ENCODE data around the gene MAGEA10.
"Not testable (repeated sequence)": the region's sequence is repeated elsewhere in the genome, so short reads cannot be mapped to it uniquely, and the experiment has no call there.

Gene MAGEA10
- total RNA-seq: 0 reads per million in 3 experiments

- no peak for DNase-seq
Measured at GRCh38 chrX:152138388-152138784, at the start of gene MAGEA10. TSS of gene MAGEA10 (minus strand) at chrX:152138577. CDS start at chrX:152135620, 2,957 bp downstream.

GRCh38 chrX:152177497-152178269 lies 39.3 kb upstream of the MAGEA10 start:
- no peak for DNase-seq

- DNase-seq: no peak
Measured at GRCh38 chrX:152177052-152177451, 38.7 kb upstream of the MAGEA10 start.

DNA sequence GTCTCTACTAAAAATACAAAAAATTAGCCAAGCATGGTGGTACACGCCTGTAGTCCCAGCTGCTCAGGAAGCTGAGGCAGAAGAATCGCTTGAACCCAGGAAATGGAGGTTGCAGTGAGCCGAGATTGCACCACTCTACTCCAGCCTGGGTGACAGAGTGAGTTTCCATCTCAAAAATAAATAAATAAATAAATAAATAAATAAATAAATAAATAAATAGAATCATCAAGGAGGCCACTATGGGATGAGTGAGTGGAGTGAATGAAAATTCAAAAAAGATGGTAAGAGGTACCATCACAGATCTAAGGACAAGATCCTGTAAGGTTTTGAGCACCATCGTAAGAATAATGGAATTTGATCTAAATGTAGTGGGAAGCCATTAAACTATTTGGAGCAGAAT lies 37.5 kb upstream of the MAGEA10 start:
- not testable (repeated sequence) for DNase-seq

DNA sequence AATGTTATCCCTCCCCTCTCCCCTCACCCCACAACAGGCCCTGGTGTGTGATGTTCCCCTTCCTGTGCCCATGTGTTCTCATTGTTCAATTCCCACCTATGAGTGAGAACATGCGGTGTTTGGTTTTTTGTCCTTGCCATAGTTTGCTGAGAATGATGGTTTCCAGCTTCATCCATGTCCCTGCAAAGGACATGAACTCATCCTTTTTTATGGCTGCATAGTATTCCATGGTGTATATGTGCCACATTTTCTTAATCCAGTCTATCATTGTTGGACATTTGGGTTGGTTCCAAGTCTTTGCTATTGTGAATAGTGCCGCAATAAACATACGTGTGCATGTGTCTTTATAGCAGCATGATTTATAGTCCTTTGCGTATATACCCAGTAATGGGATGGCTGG lies 35.5 kb upstream of the MAGEA10 start:
- not testable (repeated sequence) for DNase-seq

- no peak for DNase-seq
Measured at GRCh38 chrX:152170621-152171020, 32.2 kb upstream of the MAGEA10 start.

DNA sequence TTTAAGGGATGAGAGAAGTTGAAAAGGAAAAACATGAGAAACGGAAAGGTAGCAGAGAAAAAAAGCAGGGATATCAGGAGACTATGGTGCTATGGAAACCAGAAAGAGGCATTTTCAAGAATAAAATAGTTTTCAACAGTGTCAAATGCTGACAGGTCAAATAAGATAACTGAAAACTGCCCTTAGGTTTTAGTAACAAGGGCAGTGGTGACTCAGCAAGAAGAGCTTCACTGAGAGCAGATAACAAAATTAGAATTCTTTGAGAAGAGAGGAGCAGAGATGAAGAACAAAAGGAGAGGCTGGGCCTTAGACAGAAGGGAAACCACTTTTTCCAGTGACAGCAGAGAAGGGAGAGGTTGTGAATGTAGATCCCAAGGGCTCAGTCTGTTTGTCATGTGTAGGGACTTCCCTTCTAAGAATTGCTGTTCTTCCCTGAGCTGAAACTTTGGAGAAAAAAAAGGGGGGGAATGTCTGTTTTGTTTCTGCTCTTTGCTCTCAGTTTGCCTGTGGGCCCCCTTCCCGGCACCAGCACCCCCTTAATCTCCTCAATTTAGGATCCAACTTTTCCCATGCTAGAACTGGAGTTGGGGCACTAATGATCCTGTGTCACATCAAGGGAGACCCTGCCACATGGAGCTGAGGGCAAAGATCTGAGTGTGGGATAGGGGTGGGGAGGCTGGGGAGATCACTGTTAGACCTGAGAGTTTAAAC lies 26.8 kb upstream of the MAGEA10 start:
- DNase-seq: no peak

GRCh38 chrX:152157042-152157441 lies 18.7 kb upstream of the MAGEA10 start:
- no peak for DNase-seq

GRCh38 chrX:152155766-152156310 lies 17.5 kb upstream of the MAGEA10 start:
- no peak for DNase-seq

DNA sequence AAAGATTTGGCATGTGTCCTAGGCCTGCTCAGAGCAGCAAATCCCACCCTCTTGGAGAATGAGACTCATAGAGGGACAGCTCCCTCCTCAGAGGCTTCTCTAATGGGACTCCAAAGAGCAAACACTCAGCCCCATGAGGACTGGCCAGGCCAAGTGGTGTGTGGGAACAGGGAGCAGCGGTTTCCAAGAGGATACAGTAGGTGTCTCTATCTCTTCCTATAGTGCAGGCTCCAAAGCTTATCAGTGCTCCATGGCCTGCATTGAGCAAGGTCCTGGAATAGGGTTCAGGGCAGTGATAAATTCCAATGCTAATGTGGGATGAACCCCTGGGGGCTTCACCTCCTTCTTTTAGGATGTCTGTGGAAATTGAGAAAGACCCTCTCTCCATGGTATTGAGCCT lies 15.7 kb upstream of the MAGEA10 start:
- DNase-seq: no peak

GRCh38 chrX:152151256-152151655 lies 12.9 kb upstream of the MAGEA10 start:
- DNase-seq: no peak

- DNase-seq: no peak
Measured at GRCh38 chrX:152149648-152150047, 11.3 kb upstream of the MAGEA10 start.

DNA sequence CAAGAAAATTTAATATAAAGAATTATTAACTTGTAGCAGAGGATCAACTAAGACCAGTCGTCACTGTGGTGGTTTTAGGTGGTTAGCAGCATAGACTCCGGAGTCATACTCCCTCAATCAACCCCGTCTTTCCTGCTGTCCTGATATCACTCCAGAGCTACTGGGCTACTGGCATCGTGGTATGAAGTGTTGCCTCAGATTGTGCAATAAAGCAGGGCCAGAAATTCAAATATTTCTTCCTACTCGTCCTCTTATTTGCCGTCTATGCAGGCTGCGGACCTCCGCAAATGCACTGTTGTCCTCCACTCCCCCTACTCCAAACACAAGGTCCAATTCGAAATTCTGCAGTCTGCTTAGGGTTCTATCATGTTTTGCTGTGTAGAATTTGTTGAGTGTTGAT lies 1.2 kb upstream of the MAGEA10 start:
- no peak for DNase-seq

GRCh38 chrX:152137771-152138387 lies 498 bp downstream of the MAGEA10 start:
- DNase-seq: no peak

GRCh38 chrX:152136312-152136711 lies 2.1 kb downstream of the MAGEA10 start:
- no peak for DNase-seq

DNA sequence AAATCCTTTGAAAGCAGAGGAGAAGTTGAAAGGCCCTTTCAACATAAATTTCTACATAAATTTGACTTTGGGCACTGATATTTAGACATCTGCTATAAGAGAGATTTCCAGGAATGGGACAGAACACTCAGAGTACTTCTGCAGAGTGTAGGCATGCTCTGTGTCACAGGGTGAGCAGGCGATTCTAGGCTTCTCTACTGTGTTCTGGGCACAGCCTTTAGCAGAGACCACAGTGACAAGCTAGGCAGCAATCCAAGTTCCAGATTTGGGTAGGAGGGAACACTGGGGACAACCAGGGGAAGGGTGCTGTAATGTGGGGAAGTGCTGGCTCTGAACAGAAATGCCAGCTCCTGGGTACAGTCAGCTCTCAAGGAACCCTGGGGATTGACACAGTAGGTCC lies 6.9 kb downstream of the MAGEA10 start:
- no peak for DNase-seq

DNA sequence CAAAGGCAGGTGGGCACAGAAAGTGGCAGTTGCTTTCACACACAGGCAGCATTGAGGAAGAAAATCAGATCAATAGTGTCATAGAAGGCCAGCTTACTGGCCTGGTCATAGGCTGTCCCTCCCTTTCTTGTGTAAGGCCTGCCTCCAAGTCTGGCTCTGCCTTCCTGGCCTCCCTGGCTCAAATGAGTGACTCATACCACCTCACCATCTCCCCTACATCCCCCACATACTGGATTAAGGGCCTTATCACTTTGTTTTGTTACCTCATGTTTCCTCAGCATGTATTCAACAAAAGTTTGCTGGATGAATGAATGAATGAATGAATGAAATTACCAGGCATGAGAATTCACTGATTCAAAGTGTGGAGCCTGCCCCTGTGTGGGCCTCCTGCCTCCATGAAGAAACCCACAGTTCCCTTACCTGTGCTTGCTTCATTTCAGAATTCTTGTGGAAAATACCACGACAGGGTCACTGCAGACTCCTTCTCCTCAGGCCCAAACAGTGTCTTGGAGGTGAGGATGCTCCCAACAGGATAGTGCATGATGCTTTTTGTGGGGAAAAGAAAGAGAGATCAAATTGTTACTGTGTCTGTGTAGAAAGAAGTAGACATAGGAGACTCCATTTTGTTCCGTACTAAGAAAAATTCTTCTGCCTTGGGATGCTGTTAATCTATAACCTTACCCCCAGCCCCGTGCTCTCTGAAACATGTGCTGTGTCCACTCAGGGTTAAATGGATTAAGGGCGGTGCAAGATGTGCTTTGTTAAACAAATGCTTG lies 9.1 kb downstream of the MAGEA10 start:
- DNase-seq: not testable (repeated sequence)

DNA sequence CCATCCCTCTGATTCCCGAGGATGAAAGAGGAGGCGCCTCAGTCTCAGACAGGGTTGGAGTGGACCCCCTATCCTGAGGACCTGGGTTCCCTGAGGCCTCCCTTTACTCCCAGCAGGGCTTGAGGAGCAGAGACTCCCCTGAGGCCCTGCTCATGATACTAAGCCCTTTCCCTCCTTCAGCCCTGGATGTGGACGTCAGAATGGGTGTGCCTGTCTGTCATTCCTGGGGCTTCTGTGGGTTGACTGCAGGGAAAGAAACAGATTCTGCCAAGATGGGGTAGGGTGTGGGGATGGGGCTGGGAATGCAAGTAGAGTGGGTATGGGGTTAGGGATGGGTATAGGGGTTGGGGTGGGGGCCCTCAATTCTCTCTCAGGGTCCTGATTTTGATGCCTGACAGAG lies 21.1 kb downstream of the MAGEA10 start:
- no peak for DNase-seq

GRCh38 chrX:152108527-152108926 lies 29.9 kb downstream of the MAGEA10 start:
- DNase-seq: no peak

DNA sequence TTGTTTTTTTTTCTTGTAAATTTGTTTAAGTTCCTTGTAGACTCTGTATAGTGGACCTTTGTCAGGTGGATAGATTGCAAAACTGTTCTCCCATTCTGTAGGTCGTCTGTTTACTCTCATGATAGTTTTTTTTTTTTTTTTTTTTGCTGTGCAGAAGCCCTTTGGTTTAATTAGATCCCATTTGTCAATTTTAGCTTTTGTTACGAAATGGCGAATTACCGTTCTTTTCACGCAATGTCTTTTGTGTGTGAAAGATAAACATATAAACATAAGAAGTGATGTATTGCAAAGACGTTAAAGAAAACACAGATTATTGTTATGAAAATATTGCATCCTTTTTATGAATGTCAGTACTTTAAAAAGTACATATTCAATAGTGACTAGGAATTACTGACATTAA lies 34.5 kb downstream of the MAGEA10 start:
- DNase-seq: no peak

DNA sequence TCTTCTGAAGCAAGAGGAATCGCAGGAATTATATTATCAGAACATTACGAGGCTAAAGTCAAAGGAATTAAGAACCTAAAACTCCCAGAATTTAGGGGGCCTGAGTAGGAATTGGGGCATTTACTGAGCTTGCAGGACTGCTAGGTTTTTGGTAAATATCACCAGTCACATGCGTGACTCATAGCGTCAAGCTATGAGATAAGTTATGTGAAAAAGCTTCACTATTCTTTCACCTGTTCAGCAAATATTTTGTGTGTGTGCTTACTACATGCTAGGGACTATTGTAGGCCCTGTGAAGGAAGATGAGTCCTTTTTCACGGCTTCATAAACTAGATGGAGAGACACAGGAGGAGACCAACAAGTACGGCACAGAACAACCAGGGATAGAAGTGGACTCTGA lies 52.2 kb downstream of the MAGEA10 start:
- DNase-seq: no peak
